ENCODE measurements around the gene NPSR1. TPM values are rescaled to one million over a fixed set of nuclear protein-coding genes. Genes with fewer than 3 reads are reported as not detected.

Gene NPSR1
- total RNA-seq, 2 experiments from 2014 or later, result not detected

- Histone ChIP-seq H3K36me3 (ENCODE audit: insufficient read depth, low read length) (no peaks in the 10 kb centered on the region), H4K20me1 (ENCODE audit: insufficient read depth, low read length) (no peaks in the 10 kb centered on the region), H2AFZ (ENCODE audit: low read length) (no peak overlapping the region), H3K4me2 (ENCODE audit: low read length) (no peak overlapping the region), H3K4me1 (ENCODE audit: insufficient read depth, low read length, poor library complexity, severe bottlenecking) (no peaks in the 10 kb centered on the region), H3K9me3 (ENCODE audit: low read length) (no peaks in the 10 kb centered on the region), H3K4me3 (ENCODE audit: low read depth, low read length, poor library complexity, severe bottlenecking) (no peak overlapping the region), H3K9me2 (ENCODE audit: insufficient read depth, low read length) (no peaks in the 10 kb centered on the region), H3K79me2 (ENCODE audit: insufficient read depth, low read depth, low read length) (no peaks in the 10 kb centered on the region), H3K27ac (ENCODE audit: low read depth, low read length, poor library complexity, severe bottlenecking) (no peak overlapping the region)
- DNase-seq (ENCODE audit: low spot score), result no peak
- no TSS peak for BruUV-seq (replicated peaks)
- TF ChIP-seq CTCF (conservative IDR thresholded peaks at IDR 0.05; ENCODE audit: low read length), result no peak
- TF ChIP-seq EZH2phosphoT487 (IDR thresholded peaks at IDR 0.05; ENCODE audit: borderline replicate concordance, low read depth, low read length), result no peak
- ChIA-PET CTCF (ENCODE audit: unreplicated experiment) (no interaction called here), POLR2A (no interaction called here)
- intact Hi-C loops (cut with micrococcal nuclease; ENCODE audit: unreplicated experiment), result no loop called here
Measured at GRCh38 chr7:34848670-34849069, 190.7 kb downstream of the NPSR1 start.

- no TSS peak for BruUV-seq (replicated peaks)
- no peak for TF ChIP-seq CTCF (conservative IDR thresholded peaks at IDR 0.05; ENCODE audit: low read length)
- TF ChIP-seq EZH2phosphoT487 (IDR thresholded peaks at IDR 0.05; ENCODE audit: borderline replicate concordance, low read depth, low read length), result no peak
- intact Hi-C loops (cut with micrococcal nuclease; ENCODE audit: unreplicated experiment), result no loop called here
- H3K27ac ChIP-seq (ENCODE audit: low read depth, low read length, poor library complexity, severe bottlenecking), result no peak overlapping the region
- POLR2A ChIA-PET, result no interaction called here
- H2AFZ ChIP-seq (ENCODE audit: low read length), result no peak overlapping the region
- H3K9me3 ChIP-seq (ENCODE audit: low read length), result no peaks in the 10 kb centered on the region
- DNase-seq (ENCODE audit: low spot score), result no peak
- H3K4me3 ChIP-seq (ENCODE audit: low read depth, low read length, poor library complexity, severe bottlenecking), result no peak overlapping the region
- no peaks in the 10 kb centered on the region for H3K9me2 ChIP-seq (ENCODE audit: insufficient read depth, low read length)
- no peak overlapping the region for H3K4me2 ChIP-seq (ENCODE audit: low read length)
- no peaks in the 10 kb centered on the region for H3K79me2 ChIP-seq (ENCODE audit: insufficient read depth, low read depth, low read length)
- CTCF ChIA-PET (ENCODE audit: unreplicated experiment), result no interaction called here
- no peaks in the 10 kb centered on the region for H3K4me1 ChIP-seq (ENCODE audit: insufficient read depth, low read length, poor library complexity, severe bottlenecking)
- no peaks in the 10 kb centered on the region for H3K36me3 ChIP-seq (ENCODE audit: insufficient read depth, low read length)
- no peaks in the 10 kb centered on the region for H4K20me1 ChIP-seq (ENCODE audit: insufficient read depth, low read length)
Measured at GRCh38 chr7:34849163-34849960, 191.3 kb downstream of the NPSR1 start.

DNA sequence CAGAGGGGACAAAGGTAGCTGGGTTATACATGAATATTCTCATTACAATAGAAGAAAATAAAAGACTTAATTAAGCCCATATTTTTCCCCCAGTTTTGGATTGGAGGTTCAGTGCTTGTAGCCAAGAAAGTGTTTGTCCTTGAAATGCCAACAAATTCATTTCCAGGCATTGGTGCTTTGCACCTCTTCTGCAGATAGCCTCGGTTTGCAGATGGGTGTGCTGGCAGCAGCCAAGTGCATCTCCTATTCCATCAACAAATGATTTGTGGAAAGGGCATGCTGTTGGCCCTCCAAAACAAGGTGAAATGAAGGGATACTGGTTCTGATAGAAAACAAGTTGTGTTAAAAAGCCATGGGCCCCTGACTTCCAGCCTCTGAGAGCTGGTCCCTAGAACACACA lies 192.0 kb downstream of the NPSR1 start:
- H3K9me2 ChIP-seq (ENCODE audit: insufficient read depth, low read length), result no peaks in the 10 kb centered on the region
- ChIA-PET CTCF (ENCODE audit: unreplicated experiment) (no interaction called here), POLR2A (no interaction called here)
- no peaks in the 10 kb centered on the region for H3K79me2 ChIP-seq (ENCODE audit: insufficient read depth, low read depth, low read length)
- intact Hi-C loops (cut with micrococcal nuclease; ENCODE audit: unreplicated experiment), result no loop called here
- no peaks in the 10 kb centered on the region for H4K20me1 ChIP-seq (ENCODE audit: insufficient read depth, low read length)
- H3K36me3 ChIP-seq (ENCODE audit: insufficient read depth, low read length), result no peaks in the 10 kb centered on the region
- H3K4me2 ChIP-seq (ENCODE audit: low read length), result no peak overlapping the region
- no peak for DNase-seq (ENCODE audit: low spot score)
- H2AFZ ChIP-seq (ENCODE audit: low read length), result no peak overlapping the region
- H3K4me1 ChIP-seq (ENCODE audit: insufficient read depth, low read length, poor library complexity, severe bottlenecking), result no peaks in the 10 kb centered on the region
- no peak overlapping the region for H3K27ac ChIP-seq (ENCODE audit: low read depth, low read length, poor library complexity, severe bottlenecking)
- no TSS peak for BruUV-seq (replicated peaks)
- no peak for TF ChIP-seq EZH2phosphoT487 (IDR thresholded peaks at IDR 0.05; ENCODE audit: borderline replicate concordance, low read depth, low read length)
- TF ChIP-seq CTCF (conservative IDR thresholded peaks at IDR 0.05; ENCODE audit: low read length), result no peak
- H3K9me3 ChIP-seq (ENCODE audit: low read length), result no peaks in the 10 kb centered on the region
- H3K4me3 ChIP-seq (ENCODE audit: low read depth, low read length, poor library complexity, severe bottlenecking), result no peak overlapping the region

Data from OCI-LY7 (cell line).